OCI-LY1 (cell line): Measurements from ENCODE around the gene WDPCP.

ENCODE experiments used
- H2AFZ ChIP-seq: fragments of 200-600 bp; sonication (generic), shearing (Covaris generic); 2 replicates; pipeline ENCODE4 v1.6.0; 2014; ENCODE audit warnings: antibody characterized with exemption, mild to moderate bottlenecking, low read length
- H3F3A ChIP-seq: fragments of 200-600 bp; sonication (generic), shearing (Covaris generic); 2 replicates; pipeline ENCODE4 v1.6.0; 2014; ENCODE audit warnings: mild to moderate bottlenecking, antibody characterized with exemption, low read length, moderate library complexity; ENCODE audit not compliant: insufficient read depth
- H3K27ac ChIP-seq: fragments of 200-600 bp; sonication (generic); 2 replicates; pipeline ENCODE4 v1.5.1; 2014; ENCODE audit warnings: low read length, mixed run types, mild to moderate bottlenecking, low read depth; ENCODE audit not compliant: poor library complexity, severe bottlenecking
- H3K27me3 ChIP-seq: fragments of 200-600 bp; sonication (generic); 2 replicates; pipeline ENCODE4 v1.6.0; 2014; ENCODE audit warnings: antibody characterized with exemption, mild to moderate bottlenecking, low read length, moderate library complexity; ENCODE audit not compliant: insufficient read depth
- H3K36me3 ChIP-seq: fragments of 200-600 bp; sonication (generic); 2 replicates; pipeline ENCODE4 v1.6.1; 2014; ENCODE audit warnings: mild to moderate bottlenecking, antibody characterized with exemption, low read length, moderate library complexity, mixed read lengths; ENCODE audit not compliant: insufficient read depth
- H3K4me1 ChIP-seq: fragments of 200-600 bp; sonication (generic); 2 replicates; pipeline ENCODE4 v1.5.1; 2014; ENCODE audit warnings: mild to moderate bottlenecking, low read length, moderate library complexity; ENCODE audit not compliant: insufficient read depth, severe bottlenecking
- H3K4me2 ChIP-seq: fragments of 200-600 bp; sonication (generic), shearing (Covaris generic); 2 replicates; pipeline ENCODE4 v1.6.1; 2014; ENCODE audit warnings: low read length
- H3K4me3 ChIP-seq: fragments of 200-600 bp; sonication (generic); 2 replicates; pipeline ENCODE4 v1.5.1; 2014; ENCODE audit warnings: low read length, low read depth, mild to moderate bottlenecking, mixed read lengths; ENCODE audit not compliant: poor library complexity, severe bottlenecking
- H3K79me2 ChIP-seq: fragments of 200-600 bp; shearing (Covaris generic); 2 replicates; pipeline ENCODE4 v1.6.1; 2016; ENCODE audit warnings: mixed run types, low read length, mixed read lengths; ENCODE audit not compliant: insufficient read depth
- H3K9ac ChIP-seq: fragments of 200-600 bp; sonication (generic), shearing (Covaris generic); 2 replicates; pipeline ENCODE4 v1.6.1; 2014; ENCODE audit warnings: mild to moderate bottlenecking, low read length, mixed read lengths
- H3K9me2 ChIP-seq: fragments of 200-600 bp; sonication (generic), shearing (Covaris generic); 2 replicates; pipeline ENCODE4 v1.6.1; 2014; ENCODE audit warnings: low read depth, mild to moderate bottlenecking, low read length, mixed read lengths
- H3K9me3 ChIP-seq: fragments of 200-600 bp; shearing (Covaris generic); 2 replicates; pipeline ENCODE4 v1.6.1; 2014; ENCODE audit warnings: low read length, mixed read lengths
- H4K20me1 ChIP-seq: fragments of 200-600 bp; sonication (generic), shearing (Covaris generic); 2 replicates; pipeline ENCODE4 v1.6.0; 2016; ENCODE audit warnings: mild to moderate bottlenecking, low read length; ENCODE audit not compliant: insufficient read depth
- CTCF ChIP-seq: fragments of 200-600 bp; sonication (generic), shearing (Covaris generic); IDR thresholded peaks from 2 replicates; pipeline ENCODE4 v1.5.1; 2017; ENCODE audit warnings: mild to moderate bottlenecking, antibody characterized with exemption, low read length, moderate library complexity, mixed read lengths
- EZH2 ChIP-seq: fragments of 200-600 bp; sonication (generic), shearing (Covaris generic); IDR thresholded peaks from 2 replicates; pipeline ENCODE4 v1.8.0; 2017; ENCODE audit warnings: borderline replicate concordance, mixed run types, mild to moderate bottlenecking, antibody characterized with exemption, low read length, moderate library complexity, mixed read lengths

WDPCP gene

DNA sequence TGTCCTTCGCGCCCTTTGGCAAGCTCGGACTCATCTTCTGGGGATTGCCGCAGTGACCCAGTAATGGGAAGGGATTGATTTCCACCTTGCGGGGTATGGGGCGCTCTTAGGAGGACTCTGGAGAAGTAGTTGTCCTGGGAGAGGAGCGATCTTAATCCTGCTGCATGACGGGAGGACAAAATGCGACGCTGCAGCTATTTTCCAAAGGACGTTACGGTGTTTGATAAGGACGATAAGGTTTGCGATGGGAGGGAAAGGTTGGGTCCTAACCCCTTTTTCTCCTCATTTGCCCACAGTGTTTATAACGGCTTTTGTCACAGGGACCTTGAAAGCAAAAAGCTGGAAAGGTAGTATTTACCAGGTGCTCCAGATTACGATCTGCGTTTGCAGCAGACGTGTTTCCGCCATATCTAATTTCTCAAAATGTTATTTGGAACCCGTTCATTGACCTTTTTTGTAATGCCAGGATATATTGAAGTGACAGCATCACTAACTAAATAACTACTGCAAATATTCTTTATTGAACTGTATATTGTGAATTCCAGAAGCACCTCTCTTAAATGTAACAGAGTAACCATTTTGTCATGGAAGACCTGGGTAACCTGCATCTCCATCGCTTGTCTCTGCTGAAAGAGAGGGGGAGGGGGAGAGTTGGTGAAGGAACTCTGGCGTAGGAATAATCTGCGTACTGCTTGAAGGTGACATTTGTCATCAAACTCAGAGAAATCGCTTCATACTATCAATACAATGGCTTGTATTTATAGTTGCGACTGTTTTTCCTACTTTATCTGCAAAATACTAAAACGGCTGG, 1.1 kb upstream of the WDPCP start:
- H3K4me2 ChIP-seq = peak overlapping the region; percentile 64
- H3F3A ChIP-seq = peaks cover 17% of the 10 kb centered on the region
- H3K79me2 ChIP-seq = peaks cover 68% of the 10 kb centered on the region
- H3K36me3 ChIP-seq = peaks cover 23% of the 10 kb centered on the region
- H4K20me1 ChIP-seq = no peaks in the 10 kb centered on the region; the same call in 1 of the 2 replicates
- TF ChIP-seq EZH2 = no peak
- no peak for TF ChIP-seq CTCF
- no peaks in the 10 kb centered on the region for H3K9me3 ChIP-seq
- no peaks in the 10 kb centered on the region for H3K27me3 ChIP-seq
- H2AFZ ChIP-seq = no peak overlapping the region
- peak overlapping the region; percentile 94 for H3K9ac ChIP-seq
- peaks cover 48% of the 10 kb centered on the region for H3K4me1 ChIP-seq
- H3K4me3 ChIP-seq = peak overlapping the region; percentile 92
- H3K27ac ChIP-seq = peak overlapping the region; percentile 88
- H3K9me2 ChIP-seq = no peaks in the 10 kb centered on the region

GRCh38 chr2:63587814-63588384, 378 bp downstream of the WDPCP start:
- peaks cover 17% of the 10 kb centered on the region for H3F3A ChIP-seq
- TF ChIP-seq CTCF (no peak), EZH2 (no peak)
- H3K79me2 ChIP-seq = peaks cover 63% of the 10 kb centered on the region
- H3K27ac ChIP-seq = peak overlapping the region; percentile 53
- no peaks in the 10 kb centered on the region for H3K27me3 ChIP-seq
- H3K9ac ChIP-seq = peak overlapping the region; percentile 78
- peak overlapping the region; percentile 82 for H3K4me2 ChIP-seq
- H3K4me1 ChIP-seq = peaks cover 48% of the 10 kb centered on the region
- peak overlapping the region; percentile 3; the same call in 1 of the 2 replicates for H2AFZ ChIP-seq
- H4K20me1 ChIP-seq = no peaks in the 10 kb centered on the region; the same call in 1 of the 2 replicates
- no peaks in the 10 kb centered on the region for H3K9me3 ChIP-seq
- H3K9me2 ChIP-seq = no peaks in the 10 kb centered on the region
- peak overlapping the region; percentile 92 for H3K4me3 ChIP-seq
- peaks cover 10% of the 10 kb centered on the region; the same call in 1 of the 2 replicates for H3K36me3 ChIP-seq

DNA sequence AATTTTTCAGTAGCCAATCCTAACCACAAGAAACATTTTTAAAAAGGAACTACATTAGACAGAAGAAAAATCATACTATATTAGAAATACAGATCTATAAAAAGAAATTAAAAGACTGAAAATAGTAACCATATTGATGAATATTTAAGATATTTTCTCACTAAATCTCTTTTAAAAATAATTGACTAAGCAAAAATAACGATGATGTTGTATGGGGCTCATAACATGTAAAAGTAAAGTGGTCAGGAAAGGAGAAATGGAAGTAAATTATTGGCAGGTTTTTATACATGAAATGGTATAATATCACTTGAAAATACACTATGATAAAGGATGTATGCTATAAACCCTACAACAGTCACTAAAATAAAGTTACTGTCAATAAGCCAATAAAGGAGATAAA, 5.4 kb downstream of the WDPCP start:
- no peak overlapping the region for H3K4me3 ChIP-seq
- peaks cover 8% of the 10 kb centered on the region; the same call in 1 of the 2 replicates for H3F3A ChIP-seq
- no peaks in the 10 kb centered on the region for H4K20me1 ChIP-seq
- H3K36me3 ChIP-seq = no peaks in the 10 kb centered on the region
- H2AFZ ChIP-seq = no peak overlapping the region
- no peak overlapping the region for H3K4me2 ChIP-seq
- peaks cover 24% of the 10 kb centered on the region for H3K4me1 ChIP-seq
- H3K9me2 ChIP-seq = no peaks in the 10 kb centered on the region
- no peak overlapping the region for H3K9ac ChIP-seq
- peaks cover 56% of the 10 kb centered on the region for H3K79me2 ChIP-seq
- H3K27ac ChIP-seq = no peak overlapping the region
- TF ChIP-seq CTCF = no peak
- no peak for TF ChIP-seq EZH2
- no peaks in the 10 kb centered on the region for H3K9me3 ChIP-seq
- H3K27me3 ChIP-seq = no peaks in the 10 kb centered on the region
